Measurements from ENCODE around the gene RWDD1.

RWDD1 gene

GRCh38 chr6:116615937-116616736 lies 44.8 kb downstream of the RWDD1 start, which contains the start of gene RSPH4A:
TSS of gene RSPH4A (plus strand) at chr6:116616479. CDS start at chr6:116616624, 145 bp downstream.
- DNase-seq (ENCODE audit: low spot score): peak; percentile 94

- DNase-seq (ENCODE audit: low spot score): no peak
Measured at GRCh38 chr6:116616737-116617053, 45.4 kb downstream of the RWDD1 start.

- DNase-seq (ENCODE audit: low spot score): no peak
Measured at GRCh38 chr6:116624036-116624805, 52.9 kb downstream of the RWDD1 start.

- no peak for DNase-seq (ENCODE audit: low spot score)
Measured at GRCh38 chr6:116625872-116626271, 54.6 kb downstream of the RWDD1 start.

GRCh38 chr6:116629563-116629981 lies 58.3 kb downstream of the RWDD1 start:
- DNase-seq (ENCODE audit: low spot score): no peak

GRCh38 chr6:116631379-116631990 lies 60.2 kb downstream of the RWDD1 start:
- no peak for DNase-seq (ENCODE audit: low spot score)

GRCh38 chr6:116633685-116634084 lies 62.4 kb downstream of the RWDD1 start:
- DNase-seq (ENCODE audit: low spot score): no peak
